ENCODE results near the gene PPP1R11.

DNA sequence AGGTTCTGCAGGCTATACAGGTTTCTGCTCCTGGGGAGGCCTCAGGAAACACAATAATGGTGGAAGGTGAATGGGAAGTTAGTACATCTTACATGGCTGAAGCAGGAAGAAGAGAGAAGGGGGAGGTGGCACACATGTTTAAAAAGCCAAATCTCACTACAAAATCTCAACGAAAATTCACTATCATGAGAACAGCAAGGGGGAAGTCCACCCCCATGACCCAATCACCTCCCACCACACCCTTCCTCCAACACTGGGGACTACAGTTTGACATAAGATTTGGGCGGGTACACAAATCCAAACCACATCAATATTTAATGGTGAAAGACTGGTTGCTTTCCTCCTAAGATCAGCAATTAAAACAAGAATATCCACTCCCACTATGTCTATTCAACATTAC is 19.8 kb upstream of the PPP1R11 start:
- TF ChIP-seq, protein P1, sequence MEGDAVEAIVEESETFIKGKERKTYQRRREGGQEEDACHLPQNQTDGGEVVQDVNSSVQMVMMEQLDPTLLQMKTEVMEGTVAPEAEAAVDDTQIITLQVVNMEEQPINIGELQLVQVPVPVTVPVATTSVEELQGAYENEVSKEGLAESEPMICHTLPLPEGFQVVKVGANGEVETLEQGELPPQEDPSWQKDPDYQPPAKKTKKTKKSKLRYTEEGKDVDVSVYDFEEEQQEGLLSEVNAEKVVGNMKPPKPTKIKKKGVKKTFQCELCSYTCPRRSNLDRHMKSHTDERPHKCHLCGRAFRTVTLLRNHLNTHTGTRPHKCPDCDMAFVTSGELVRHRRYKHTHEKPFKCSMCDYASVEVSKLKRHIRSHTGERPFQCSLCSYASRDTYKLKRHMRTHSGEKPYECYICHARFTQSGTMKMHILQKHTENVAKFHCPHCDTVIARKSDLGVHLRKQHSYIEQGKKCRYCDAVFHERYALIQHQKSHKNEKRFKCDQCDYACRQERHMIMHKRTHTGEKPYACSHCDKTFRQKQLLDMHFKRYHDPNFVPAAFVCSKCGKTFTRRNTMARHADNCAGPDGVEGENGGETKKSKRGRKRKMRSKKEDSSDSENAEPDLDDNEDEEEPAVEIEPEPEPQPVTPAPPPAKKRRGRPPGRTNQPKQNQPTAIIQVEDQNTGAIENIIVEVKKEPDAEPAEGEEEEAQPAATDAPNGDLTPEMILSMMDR (IDR thresholded peaks at IDR 0.05), result no peak
- TF ChIP-seq POLR2AphosphoS5 (IDR thresholded peaks at IDR 0.05), result no peak
